GM10266 (cell line): ENCODE results near the gene TARP.

ENCODE experiments used
- DNase-seq: peaks from one replicate; pipeline ENCODE4 v3.0.0; 2012; ENCODE audit errors: extremely low spot score
- TF ChIP-seq, protein P1 (sequence below): IDR thresholded peaks from 2 replicates; pipeline ENCODE4 v1.5.1; 2012; ENCODE audit warnings: mild to moderate bottlenecking, low read depth; ENCODE audit not compliant: control insufficient read depth, insufficient read depth; ENCODE audit errors: missing control alignments

TARP gene

DNA sequence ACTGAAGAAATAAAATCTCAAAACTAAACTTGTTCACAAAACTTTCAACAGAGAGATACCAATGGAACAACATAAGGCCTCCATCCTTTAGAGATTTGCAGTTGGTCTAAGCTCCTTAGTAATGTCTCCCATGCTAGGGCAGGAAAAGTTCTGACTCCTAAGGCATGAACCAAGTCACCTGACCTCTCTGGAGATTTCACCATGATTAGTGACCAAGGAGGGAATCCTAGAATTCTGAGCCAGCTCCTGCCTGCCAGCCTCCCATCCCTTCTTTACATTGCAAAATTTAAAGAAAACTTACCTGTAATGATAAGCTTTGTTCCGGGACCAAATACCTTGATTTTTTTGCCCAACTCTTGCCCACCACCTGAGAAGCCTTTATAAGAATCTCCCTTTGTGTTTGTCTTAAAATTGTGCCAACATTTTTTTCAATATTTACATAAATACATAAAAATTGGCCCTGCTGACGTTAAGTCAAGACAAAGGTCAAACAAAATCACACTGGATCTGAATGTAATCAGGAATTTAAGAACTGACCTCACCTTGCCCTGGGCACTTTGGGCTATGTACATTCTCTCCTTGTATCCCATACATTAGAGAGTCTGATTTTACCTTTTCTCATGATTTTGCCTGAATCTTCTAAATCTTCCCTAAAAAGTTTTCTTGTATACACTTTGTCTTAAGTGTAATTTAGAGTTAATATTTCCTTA, at the start of gene TARP:
TSS of gene TARP (minus strand) at position 351 of the 710 bp plus-strand sequence.
- DNase-seq: no peak

DNA sequence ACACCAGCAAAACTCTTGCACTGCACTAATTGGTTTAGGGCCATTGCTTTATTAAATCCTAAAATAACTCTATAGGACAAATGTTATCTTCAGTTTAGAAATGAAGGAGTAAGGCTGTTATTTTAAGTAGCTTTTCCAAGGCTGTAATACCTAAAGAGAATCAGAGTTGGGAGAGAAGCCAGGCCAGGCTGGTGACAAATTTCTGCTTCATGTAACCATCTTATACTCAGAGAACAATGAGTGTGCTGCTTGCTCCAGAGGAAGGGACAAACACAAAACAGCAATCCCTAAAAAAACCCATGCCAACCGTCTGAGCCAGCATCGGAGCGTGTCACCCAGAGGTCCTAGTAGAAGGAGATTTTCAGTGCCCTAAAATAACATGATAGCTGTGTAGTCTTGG, 49.7 kb upstream of the TARP start:
- TF ChIP-seq, protein P1, sequence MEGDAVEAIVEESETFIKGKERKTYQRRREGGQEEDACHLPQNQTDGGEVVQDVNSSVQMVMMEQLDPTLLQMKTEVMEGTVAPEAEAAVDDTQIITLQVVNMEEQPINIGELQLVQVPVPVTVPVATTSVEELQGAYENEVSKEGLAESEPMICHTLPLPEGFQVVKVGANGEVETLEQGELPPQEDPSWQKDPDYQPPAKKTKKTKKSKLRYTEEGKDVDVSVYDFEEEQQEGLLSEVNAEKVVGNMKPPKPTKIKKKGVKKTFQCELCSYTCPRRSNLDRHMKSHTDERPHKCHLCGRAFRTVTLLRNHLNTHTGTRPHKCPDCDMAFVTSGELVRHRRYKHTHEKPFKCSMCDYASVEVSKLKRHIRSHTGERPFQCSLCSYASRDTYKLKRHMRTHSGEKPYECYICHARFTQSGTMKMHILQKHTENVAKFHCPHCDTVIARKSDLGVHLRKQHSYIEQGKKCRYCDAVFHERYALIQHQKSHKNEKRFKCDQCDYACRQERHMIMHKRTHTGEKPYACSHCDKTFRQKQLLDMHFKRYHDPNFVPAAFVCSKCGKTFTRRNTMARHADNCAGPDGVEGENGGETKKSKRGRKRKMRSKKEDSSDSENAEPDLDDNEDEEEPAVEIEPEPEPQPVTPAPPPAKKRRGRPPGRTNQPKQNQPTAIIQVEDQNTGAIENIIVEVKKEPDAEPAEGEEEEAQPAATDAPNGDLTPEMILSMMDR: no peak
- DNase-seq: no peak

More for the DNA sequence above, at the start of gene TARP:
- TF ChIP-seq, protein P1: no peak

DNA sequence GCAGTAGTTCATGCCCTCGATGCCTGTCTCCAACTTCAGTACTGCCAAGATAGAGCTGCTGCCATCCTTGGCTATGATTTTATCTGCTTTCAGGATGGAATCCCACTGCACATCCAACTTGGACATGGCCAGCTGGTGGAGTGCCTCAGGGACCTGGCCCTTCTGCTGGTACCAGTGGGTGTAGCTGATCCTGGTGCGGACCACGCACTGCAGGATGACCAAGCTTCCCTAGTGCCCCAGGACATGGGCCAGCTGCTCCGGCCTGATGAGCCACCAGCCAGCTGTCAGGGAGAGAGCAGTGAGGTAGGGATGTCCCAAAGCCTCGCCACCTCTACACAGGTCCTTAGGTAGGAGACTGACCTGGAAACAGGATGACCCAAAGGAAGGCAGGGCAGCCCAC, 49.0 kb upstream of the TARP start:
- no peak for DNase-seq
- TF ChIP-seq, protein P1: no peak

DNA sequence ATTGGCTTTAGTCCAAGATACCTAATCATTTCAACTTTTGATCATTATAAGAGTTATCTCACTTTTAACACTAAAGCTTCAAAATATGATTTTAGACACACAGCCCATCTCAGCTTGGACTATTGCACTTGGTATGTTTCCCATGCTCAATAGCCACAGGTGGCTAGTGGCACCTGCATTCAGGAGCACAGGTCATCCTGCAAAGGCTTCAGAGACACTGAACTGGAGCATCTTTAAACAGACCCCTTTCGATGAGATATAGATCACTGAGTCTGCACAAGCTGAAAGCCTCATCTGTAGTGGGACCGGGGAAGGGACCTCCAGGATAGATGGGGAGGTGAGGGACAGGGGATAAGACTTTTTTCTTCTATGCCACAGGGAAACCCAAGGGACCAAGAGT, 48.5 kb upstream of the TARP start:
- TF ChIP-seq, protein P1: no peak
- DNase-seq: no peak

DNA sequence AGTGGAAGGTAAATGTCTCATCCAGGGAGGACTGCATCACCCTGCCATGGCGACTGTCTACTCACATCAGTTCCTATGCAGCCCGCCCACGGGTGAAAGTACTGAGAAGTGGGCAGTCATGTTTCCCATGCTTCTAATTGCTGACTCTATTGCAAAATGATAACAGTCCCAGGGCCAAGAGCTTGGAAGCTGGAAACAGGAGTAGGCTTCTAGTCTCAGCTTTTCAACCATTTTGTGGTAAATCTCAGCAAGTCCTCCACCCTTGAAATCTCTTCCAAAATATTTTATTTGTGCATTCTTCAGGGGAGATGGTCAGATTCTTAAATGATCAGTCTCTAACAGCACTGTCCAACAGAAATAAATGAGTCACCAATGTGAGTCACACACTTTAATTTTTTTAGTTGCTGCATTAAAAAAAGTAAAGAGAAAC, 48.1 kb upstream of the TARP start:
- no peak for DNase-seq
- TF ChIP-seq, protein P1: no peak

DNA sequence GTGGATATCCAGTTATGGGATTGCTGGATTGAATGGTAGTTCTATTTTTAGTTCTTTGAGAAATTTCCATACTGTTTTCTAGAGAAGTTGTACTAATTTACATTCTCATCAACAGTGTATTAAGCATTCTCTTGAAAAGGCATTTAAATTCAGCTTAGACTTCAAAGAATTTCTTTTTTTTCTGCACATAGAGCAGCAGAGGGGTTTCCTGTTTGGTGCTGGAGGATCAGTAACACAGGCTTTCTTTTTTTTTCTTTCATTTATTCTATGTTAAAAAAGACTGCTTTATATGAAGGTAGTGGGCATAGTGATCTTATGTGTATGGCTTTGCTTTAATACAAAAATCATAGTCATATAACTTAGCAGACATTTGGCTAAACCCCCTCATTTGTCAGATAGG, 47.6 kb upstream of the TARP start:
- DNase-seq: no peak
- TF ChIP-seq, protein P1: no peak

DNA sequence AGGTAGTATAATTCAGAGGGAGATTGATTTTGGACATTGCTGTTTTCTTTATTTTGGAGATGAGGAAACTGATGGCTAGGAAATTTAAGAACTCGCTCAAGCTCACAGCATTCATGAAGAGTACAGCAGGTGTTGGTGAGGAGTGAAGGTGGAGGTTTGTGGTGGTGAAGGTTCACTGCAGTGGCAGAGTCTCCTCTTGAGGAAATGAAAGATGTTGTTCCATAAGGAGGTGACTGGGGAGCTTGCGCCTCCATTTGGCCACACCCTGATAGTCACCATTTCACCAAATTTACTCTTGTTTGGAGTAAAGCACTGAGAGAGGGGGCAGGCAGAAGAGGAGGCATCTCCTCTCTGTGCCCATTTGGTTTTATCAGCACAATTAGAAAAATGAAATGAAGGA, 46.4 kb upstream of the TARP start:
- DNase-seq: no peak
- TF ChIP-seq, protein P1: no peak
